GM21367 (cell line): Measurements from ENCODE around the gene AACS.
"Not testable (repeated sequence)": the region's sequence is repeated elsewhere in the genome, so short reads cannot be mapped to it uniquely, and the experiment has no call there.

Experiments used
- ATAC-seq: cut with Tn5 transposase; IDR thresholded peaks from one replicate; pipeline ENCODE4 v1.9.1; 2021; ENCODE audit not compliant: unreplicated experiment

The AACS gene

GRCh38 chr12:125121106-125121505, 55.9 kb downstream of the AACS start:
- no peak for ATAC-seq

GRCh38 chr12:125122668-125123067, 57.4 kb downstream of the AACS start:
- no peak for ATAC-seq

GRCh38 chr12:125124320-125124966, 59.2 kb downstream of the AACS start:
- ATAC-seq, result no peak

- no peak for ATAC-seq
Measured at GRCh38 chr12:125125271-125125670, 60.0 kb downstream of the AACS start.

- no peak for ATAC-seq
Measured at GRCh38 chr12:125128439-125129178, 63.4 kb downstream of the AACS start.

GRCh38 chr12:125129179-125129571, 63.9 kb downstream of the AACS start:
- no peak for ATAC-seq

- ATAC-seq, result no peak
Measured at GRCh38 chr12:125129591-125130255, 64.5 kb downstream of the AACS start.

- no peak for ATAC-seq
Measured at GRCh38 chr12:125131958-125132357, 66.7 kb downstream of the AACS start.

- no peak for ATAC-seq
Measured at GRCh38 chr12:125132698-125133400, 67.6 kb downstream of the AACS start.

- no peak for ATAC-seq
Measured at GRCh38 chr12:125133616-125134015, 68.4 kb downstream of the AACS start.

GRCh38 chr12:125134576-125134975, 69.3 kb downstream of the AACS start:
- no peak for ATAC-seq

GRCh38 chr12:125135906-125136305, 70.7 kb downstream of the AACS start:
- ATAC-seq, result no peak

GRCh38 chr12:125136702-125137101, 71.5 kb downstream of the AACS start:
- ATAC-seq, result no peak

GRCh38 chr12:125137766-125138344, 72.6 kb downstream of the AACS start:
- ATAC-seq, result no peak

- no peak for ATAC-seq
Measured at GRCh38 chr12:125140279-125141209, 75.3 kb downstream of the AACS start.

- ATAC-seq, result not testable (repeated sequence)
Measured at GRCh38 chr12:125141210-125141573, 76.0 kb downstream of the AACS start.

- no peak for ATAC-seq
Measured at GRCh38 chr12:125142601-125143000, 77.4 kb downstream of the AACS start.

GRCh38 chr12:125143491-125143890, 78.3 kb downstream of the AACS start:
- ATAC-seq, result no peak

GRCh38 chr12:125145196-125145595, 80.0 kb downstream of the AACS start:
- no peak for ATAC-seq

- ATAC-seq, result no peak
Measured at GRCh38 chr12:125148316-125148715, 83.1 kb downstream of the AACS start.
